Type B pancreatic cell (in vitro differentiated cells): ENCODE data around the gene POLR1A. TPM values are rescaled to one million over a fixed set of nuclear protein-coding genes. Genes with fewer than 3 reads are reported as not detected.

ENCODE experiments used
- DNase-seq: peaks from one replicate; pipeline ENCODE4 v3.0.0; 2021; ENCODE audit warnings: mixed read lengths; ENCODE audit not compliant: unreplicated experiment; ENCODE audit errors: extremely low spot score
- H3K27ac Mint-ChIP-seq: 2 replicates; pipeline ENCODE4 v1.8.0; 2021; ENCODE audit warnings: mild to moderate bottlenecking, mixed read lengths
- H3K27me3 Mint-ChIP-seq: 2 replicates; pipeline ENCODE4 v1.8.0; 2021; ENCODE audit warnings: mixed read lengths
- H3K36me3 Mint-ChIP-seq: 2 replicates; pipeline ENCODE4 v1.8.0; 2021; ENCODE audit warnings: mixed read lengths
- H3K4me1 Mint-ChIP-seq: one replicate; pipeline ENCODE4 v1.8.0; 2021; ENCODE audit warnings: mixed read lengths; ENCODE audit not compliant: unreplicated experiment
- H3K4me3 Mint-ChIP-seq: 2 replicates; pipeline ENCODE4 v1.8.0; 2021; ENCODE audit warnings: mild to moderate bottlenecking, mixed read lengths
- H3K9me3 Mint-ChIP-seq: 2 replicates; pipeline ENCODE4 v1.8.0; 2021; ENCODE audit warnings: mixed read lengths
- total RNA-seq: library from RNA; stranded (reverse); gene quantifications from 2 replicates; pipeline ENCODE4 v1.2.1, GENCODE V29; 2021; ENCODE audit warnings: low replicate concordance
- TF ChIP-seq, protein P1 (sequence below): fragments of 200-600 bp; sonication (generic); conservative IDR thresholded peaks from 2 replicates; pipeline ENCODE4 v1.5.0; 2021; ENCODE audit warnings: antibody characterized with exemption, mild to moderate bottlenecking

The POLR1A gene
- total RNA-seq, 1 donor from 2014 or later: 57.6 TPM

DNA sequence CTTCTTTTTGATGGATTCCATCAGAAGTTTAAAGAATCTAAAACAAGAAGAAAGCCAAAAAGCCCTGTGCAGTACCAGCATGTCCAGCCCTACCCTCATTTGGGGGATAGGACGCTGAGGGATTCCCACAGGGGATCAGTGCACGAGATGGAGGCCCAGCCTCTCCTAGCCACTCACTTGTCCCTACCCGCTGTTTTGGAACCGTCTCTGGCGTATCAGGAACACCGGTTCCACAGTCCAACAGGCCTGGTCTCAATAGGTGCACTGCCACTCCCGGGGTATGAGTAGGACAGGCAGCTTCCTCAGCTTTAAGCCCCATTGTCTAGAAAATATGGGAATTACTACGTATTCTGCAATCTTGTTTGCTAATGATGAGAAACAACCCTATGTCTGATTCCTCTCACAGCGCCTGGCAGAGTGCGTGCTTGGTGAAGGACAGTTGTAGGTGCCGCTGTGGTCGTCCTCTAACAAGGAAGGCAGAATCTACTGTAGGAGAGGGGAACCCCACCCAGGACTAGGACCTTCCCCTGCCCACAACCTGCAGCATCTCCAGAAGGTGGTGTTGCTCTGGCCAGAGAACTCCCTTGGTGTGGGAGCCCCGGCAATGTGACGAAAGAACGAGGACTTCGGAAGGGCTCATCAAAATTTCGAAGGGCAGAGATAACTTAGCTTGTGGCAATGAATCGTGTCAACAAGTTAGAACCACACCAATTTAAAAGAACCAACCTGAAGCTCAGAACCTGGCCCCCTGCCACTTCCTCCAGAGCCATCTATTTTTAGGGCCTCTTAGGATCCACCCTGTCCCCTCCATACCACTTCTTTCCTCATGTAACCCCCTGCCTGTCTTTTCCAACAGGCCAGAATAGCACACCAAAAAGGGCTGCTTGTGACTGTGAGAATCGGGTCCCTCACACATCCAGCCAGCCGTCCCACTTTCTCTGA lies 71.7 kb downstream of the POLR1A start:
- H3K36me3 Mint-ChIP-seq: peaks cover 21% of the 10 kb centered on the region
- H3K27ac Mint-ChIP-seq: no peak overlapping the region
- TF ChIP-seq, protein P1, sequence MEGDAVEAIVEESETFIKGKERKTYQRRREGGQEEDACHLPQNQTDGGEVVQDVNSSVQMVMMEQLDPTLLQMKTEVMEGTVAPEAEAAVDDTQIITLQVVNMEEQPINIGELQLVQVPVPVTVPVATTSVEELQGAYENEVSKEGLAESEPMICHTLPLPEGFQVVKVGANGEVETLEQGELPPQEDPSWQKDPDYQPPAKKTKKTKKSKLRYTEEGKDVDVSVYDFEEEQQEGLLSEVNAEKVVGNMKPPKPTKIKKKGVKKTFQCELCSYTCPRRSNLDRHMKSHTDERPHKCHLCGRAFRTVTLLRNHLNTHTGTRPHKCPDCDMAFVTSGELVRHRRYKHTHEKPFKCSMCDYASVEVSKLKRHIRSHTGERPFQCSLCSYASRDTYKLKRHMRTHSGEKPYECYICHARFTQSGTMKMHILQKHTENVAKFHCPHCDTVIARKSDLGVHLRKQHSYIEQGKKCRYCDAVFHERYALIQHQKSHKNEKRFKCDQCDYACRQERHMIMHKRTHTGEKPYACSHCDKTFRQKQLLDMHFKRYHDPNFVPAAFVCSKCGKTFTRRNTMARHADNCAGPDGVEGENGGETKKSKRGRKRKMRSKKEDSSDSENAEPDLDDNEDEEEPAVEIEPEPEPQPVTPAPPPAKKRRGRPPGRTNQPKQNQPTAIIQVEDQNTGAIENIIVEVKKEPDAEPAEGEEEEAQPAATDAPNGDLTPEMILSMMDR: no peak
- H3K27me3 Mint-ChIP-seq: no peaks in the 10 kb centered on the region
- H3K4me1 Mint-ChIP-seq: peaks cover 23% of the 10 kb centered on the region
- H3K9me3 Mint-ChIP-seq: no peaks in the 10 kb centered on the region
- DNase-seq: no peak
- H3K4me3 Mint-ChIP-seq: no peak overlapping the region

DNA sequence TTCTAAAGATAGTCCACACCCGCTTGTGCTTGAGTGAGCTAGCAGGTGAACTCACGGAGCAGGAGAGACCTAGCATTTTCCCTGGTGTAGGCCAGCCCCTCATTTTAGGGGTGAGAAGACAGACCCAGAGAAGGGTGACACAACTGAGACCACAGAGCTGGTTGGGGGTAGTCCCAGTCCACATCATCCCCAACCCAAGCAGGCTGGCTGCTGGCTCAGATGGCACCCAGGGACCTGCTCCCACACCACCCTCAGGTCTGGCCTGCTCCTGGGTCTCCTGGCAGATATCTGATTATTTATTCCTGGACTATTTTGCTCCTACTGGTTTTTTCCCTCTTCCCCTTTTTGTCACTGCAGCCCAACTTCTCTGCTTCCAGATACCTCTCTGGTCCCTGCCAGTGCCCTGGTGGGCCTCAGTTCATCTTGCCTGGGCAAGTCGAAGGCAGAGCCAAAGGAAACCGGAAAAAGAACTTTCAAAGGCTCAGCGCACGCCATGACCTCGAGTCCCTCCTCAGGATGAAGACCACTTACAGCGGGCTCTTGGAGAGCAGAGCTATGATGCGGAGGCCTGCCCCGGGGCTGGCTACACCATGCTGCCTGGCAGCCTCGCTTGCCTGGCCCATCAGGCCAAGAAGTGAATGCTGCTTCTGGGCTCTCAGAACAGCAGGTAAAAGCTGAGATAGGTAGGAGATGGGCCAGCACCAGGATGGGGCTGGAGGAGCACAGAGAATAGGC lies 72.7 kb downstream of the POLR1A start:
- Mint-ChIP-seq H3K27ac (no peak overlapping the region), H3K36me3 (peaks cover 19% of the 10 kb centered on the region)

DNA sequence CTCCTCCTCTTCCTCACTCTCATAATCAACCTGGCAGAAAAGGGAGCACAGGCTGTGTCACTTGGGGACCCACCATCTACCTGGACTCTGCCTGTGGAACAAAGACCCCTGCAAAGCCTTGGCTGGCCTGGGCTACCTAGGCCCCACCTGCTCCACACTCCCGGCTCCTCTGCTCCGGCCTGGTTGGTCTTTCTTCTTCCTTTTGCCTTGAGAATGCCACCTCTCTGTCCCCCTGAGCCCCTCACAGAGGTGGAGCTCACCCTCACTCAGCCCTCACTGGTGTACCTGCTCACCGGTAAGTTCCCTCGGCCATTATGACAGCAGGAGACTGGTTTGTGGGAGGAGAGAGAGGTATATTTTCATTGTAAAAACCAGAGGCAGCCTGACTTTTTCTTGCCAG lies 74.1 kb downstream of the POLR1A start:
- DNase-seq: no peak
- H3K9me3 Mint-ChIP-seq: no peaks in the 10 kb centered on the region
- H3K27me3 Mint-ChIP-seq: no peaks in the 10 kb centered on the region
- H3K36me3 Mint-ChIP-seq: peaks cover 22% of the 10 kb centered on the region
- TF ChIP-seq, protein P1: no peak
- no peak overlapping the region for H3K4me3 Mint-ChIP-seq
- H3K27ac Mint-ChIP-seq: no peak overlapping the region
- peaks cover 11% of the 10 kb centered on the region for H3K4me1 Mint-ChIP-seq

More for the DNA sequence above, 72.7 kb downstream of the POLR1A start:
- Mint-ChIP-seq H3K27me3 (no peaks in the 10 kb centered on the region), H3K4me1 (peaks cover 19% of the 10 kb centered on the region), H3K9me3 (no peaks in the 10 kb centered on the region), H3K4me3 (no peak overlapping the region)
- DNase-seq: no peak
- TF ChIP-seq, protein P1: no peak

DNA sequence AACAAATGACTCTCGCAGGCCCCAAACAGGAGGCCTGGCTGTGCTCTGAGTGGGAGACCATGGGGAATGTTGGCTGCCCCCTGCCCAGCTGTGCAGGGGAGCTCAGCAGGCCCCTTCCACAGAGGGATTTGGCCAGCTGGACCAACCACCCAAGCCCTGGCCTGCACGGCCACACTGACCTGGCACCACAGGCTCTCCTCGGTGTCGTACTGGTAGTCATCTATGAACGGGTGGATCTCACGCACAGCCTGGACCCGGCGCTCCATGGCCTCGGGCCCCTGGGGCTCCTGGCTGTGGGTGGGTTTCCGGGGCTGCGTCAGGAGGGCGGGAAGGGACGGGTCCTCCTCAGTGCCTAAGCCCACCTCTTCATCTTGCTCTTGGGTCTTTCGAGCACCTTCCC lies 74.5 kb downstream of the POLR1A start:
- H3K9me3 Mint-ChIP-seq: no peaks in the 10 kb centered on the region
- H3K4me1 Mint-ChIP-seq: peaks cover 6% of the 10 kb centered on the region
- H3K27me3 Mint-ChIP-seq: no peaks in the 10 kb centered on the region
- TF ChIP-seq, protein P1: no peak
- DNase-seq: no peak
- H3K4me3 Mint-ChIP-seq: no peak overlapping the region
- no peak overlapping the region for H3K27ac Mint-ChIP-seq
- peaks cover 22% of the 10 kb centered on the region for H3K36me3 Mint-ChIP-seq

DNA sequence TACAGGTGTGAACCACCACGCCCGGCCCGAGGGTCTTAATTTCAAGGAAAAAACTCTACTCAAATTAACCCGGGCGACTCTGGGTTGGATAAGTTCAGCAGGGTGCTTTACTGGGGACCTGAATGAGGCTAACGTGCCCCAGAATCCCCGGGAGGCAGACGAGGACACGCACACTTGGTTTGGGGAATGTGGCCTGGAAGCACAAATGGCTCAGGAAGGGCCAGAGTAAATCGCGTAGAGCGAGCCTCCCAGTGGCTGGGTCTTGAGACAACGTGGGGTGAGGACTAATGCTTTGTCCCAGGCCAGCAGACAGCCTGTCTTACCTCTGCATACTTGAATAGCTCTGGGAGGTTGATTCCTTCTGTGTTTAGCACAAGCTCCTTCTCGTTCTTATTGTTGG lies 75.8 kb downstream of the POLR1A start:
- no peak overlapping the region for H3K4me3 Mint-ChIP-seq
- H3K4me1 Mint-ChIP-seq: no peaks in the 10 kb centered on the region
- H3K27ac Mint-ChIP-seq: no peak overlapping the region
- H3K27me3 Mint-ChIP-seq: no peaks in the 10 kb centered on the region
- TF ChIP-seq, protein P1: no peak
- no peaks in the 10 kb centered on the region for H3K9me3 Mint-ChIP-seq
- DNase-seq: no peak
- peaks cover 30% of the 10 kb centered on the region for H3K36me3 Mint-ChIP-seq
